ENCODE results near the gene ENPP4.
"Not testable (repeated sequence)": the region's sequence is repeated elsewhere in the genome, so short reads cannot be mapped to it uniquely, and the experiment has no call there.

ENPP4 gene

DNA sequence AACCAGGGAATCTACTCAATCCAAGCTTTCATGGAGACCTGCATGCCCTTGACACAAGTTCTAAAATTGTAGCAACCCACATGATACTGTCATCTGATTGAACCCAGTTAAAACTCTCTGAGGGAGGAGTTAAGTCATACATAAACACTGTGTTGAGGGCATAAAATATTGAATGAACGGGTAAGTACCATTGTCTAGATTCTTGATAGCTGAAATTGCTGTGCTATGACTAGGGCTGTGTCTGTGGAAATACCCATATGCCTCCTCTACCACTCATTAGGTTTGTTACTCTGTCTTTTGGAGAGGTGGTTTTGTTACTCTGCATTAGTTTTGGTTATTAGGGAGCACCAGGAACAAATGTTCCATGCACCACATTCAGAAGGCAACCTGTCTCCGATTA, 7.6 kb downstream of the ENPP4 start:
- TF ChIP-seq, protein P1, sequence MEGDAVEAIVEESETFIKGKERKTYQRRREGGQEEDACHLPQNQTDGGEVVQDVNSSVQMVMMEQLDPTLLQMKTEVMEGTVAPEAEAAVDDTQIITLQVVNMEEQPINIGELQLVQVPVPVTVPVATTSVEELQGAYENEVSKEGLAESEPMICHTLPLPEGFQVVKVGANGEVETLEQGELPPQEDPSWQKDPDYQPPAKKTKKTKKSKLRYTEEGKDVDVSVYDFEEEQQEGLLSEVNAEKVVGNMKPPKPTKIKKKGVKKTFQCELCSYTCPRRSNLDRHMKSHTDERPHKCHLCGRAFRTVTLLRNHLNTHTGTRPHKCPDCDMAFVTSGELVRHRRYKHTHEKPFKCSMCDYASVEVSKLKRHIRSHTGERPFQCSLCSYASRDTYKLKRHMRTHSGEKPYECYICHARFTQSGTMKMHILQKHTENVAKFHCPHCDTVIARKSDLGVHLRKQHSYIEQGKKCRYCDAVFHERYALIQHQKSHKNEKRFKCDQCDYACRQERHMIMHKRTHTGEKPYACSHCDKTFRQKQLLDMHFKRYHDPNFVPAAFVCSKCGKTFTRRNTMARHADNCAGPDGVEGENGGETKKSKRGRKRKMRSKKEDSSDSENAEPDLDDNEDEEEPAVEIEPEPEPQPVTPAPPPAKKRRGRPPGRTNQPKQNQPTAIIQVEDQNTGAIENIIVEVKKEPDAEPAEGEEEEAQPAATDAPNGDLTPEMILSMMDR (IDR thresholded peaks at IDR 0.05; ENCODE audit: low read depth, low read length, missing control alignments): no peak
- H3K4me3 ChIP-seq (ENCODE audit: low read depth, low read length): no peak overlapping the region
- in situ Hi-C loops (cut with HindIII; ENCODE audit: low sequenced_read_pairs): no loop called here
- no peak for DNase-seq (ENCODE audit: low read depth)

DNA sequence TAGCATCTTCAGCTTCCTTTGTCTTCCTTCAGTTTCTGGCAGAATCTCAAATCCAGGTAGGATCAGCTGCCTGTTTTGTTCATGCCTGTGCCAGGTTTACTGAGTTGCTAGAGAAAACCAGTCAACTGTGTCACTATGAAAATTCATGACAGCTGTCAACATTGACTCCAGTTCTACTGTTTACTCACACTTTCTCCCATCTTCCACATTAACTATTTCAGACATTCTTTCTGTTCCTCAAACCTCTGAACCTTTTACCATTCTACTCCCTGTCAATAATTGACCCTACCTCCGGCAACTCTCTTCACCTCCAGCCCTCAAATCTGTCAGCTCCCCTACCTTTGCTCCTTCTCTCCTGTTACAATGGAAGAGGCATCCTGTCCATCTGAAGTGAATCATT, 8.5 kb downstream of the ENPP4 start:
- no peak for DNase-seq (ENCODE audit: low read depth)
- TF ChIP-seq, protein P1 (IDR thresholded peaks at IDR 0.05; ENCODE audit: low read depth, low read length, missing control alignments): no peak
- H3K4me3 ChIP-seq (ENCODE audit: low read depth, low read length): no peak overlapping the region
- in situ Hi-C loops (cut with HindIII; ENCODE audit: low sequenced_read_pairs): no loop called here

DNA sequence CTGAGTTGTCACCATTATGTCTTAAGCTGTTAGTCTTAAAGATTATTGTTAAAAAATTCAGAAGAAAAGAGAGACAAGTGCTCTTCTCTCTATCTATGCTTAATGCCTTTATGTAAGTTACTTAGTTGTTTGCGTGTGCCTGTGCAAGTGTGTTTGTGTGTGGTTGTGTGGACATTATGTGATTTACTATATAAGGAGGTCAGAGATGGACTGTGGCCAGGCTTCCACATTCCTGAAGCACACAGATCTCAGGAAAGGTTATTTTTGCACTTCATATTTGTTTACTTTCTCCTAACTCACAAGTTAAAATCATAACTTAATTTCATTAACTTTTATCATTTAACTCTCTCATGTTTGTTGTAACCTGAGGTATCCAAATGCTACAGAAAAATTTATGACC, 14.5 kb downstream of the ENPP4 start:
- TF ChIP-seq, protein P1 (IDR thresholded peaks at IDR 0.05; ENCODE audit: low read depth, low read length, missing control alignments): no peak
- in situ Hi-C loops (cut with HindIII; ENCODE audit: low sequenced_read_pairs): no loop called here
- no peak overlapping the region for H3K4me3 ChIP-seq (ENCODE audit: low read depth, low read length)

DNA sequence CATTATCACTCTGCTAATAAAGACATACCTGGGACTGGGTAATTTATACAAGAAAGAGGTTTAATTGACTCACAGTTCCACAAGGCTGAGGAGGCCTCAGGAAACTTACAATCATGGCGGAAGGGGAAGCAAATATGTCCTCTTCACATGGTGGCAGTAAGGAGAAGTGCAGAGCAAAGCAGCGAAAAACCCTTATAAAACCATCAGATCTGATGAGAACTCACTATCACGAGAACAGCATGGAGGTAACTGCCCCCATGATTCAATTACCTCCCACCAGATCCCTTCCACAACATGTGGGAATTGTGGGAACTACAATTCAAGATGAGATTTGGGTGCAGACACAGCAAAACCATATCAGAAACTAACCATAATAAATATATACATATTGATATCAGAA, 19.3 kb downstream of the ENPP4 start:
- DNase-seq (ENCODE audit: low read depth); in situ Hi-C loops (cut with HindIII; ENCODE audit: low sequenced_read_pairs); H3K4me3 ChIP-seq (ENCODE audit: low read depth, low read length): not testable (repeated sequence)

More for the DNA sequence above, 14.5 kb downstream of the ENPP4 start:
- no peak for DNase-seq (ENCODE audit: low read depth)

DNA sequence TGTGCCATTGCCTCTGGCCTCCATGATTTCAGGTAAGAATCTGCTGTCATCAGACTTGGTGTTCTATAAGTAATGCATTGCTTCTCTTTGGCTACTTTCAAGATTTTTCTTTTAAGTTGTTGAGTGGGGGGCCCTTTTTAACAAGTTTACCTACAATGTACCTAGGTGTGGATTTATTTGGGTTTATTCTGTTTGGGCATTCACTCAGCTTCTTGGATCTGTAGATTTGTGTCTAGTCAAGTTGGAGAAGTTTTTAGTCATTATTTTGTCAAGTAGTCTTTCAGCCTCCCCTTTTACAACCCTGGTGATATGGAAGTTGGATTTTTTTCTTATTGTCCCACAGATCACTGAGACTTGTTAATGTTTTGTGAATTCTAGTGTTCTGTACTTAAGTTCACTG, 26.9 kb downstream of the ENPP4 start:
- in situ Hi-C loops (cut with HindIII; ENCODE audit: low sequenced_read_pairs): no loop called here
- no peak for DNase-seq (ENCODE audit: low read depth)
- H3K4me3 ChIP-seq (ENCODE audit: low read depth, low read length): no peak overlapping the region
- TF ChIP-seq, protein P1 (IDR thresholded peaks at IDR 0.05; ENCODE audit: low read depth, low read length, missing control alignments): no peak

DNA sequence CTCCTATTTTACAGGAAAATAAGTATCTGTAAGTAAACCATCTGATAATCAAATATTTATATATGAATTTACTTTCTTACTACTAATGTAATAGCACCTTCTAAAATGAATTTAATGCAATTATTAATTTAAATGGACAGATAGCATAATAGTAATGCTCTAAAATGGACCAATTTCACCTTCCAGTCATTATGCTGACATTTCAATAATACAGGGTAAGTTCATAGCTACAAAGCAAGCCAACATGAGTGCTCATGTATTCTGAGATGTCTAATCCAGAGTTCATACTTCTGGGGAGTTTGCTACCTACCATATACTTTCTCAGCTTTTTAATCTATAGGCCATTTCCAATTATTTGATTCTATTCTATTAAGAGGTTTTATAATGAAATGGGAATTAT, 29.4 kb downstream of the ENPP4 start:
- in situ Hi-C loops (cut with HindIII; ENCODE audit: low sequenced_read_pairs): no loop called here
- DNase-seq (ENCODE audit: low read depth): no peak
- TF ChIP-seq, protein P1 (IDR thresholded peaks at IDR 0.05; ENCODE audit: low read depth, low read length, missing control alignments): no peak
- no peak overlapping the region for H3K4me3 ChIP-seq (ENCODE audit: low read depth, low read length)

DNA sequence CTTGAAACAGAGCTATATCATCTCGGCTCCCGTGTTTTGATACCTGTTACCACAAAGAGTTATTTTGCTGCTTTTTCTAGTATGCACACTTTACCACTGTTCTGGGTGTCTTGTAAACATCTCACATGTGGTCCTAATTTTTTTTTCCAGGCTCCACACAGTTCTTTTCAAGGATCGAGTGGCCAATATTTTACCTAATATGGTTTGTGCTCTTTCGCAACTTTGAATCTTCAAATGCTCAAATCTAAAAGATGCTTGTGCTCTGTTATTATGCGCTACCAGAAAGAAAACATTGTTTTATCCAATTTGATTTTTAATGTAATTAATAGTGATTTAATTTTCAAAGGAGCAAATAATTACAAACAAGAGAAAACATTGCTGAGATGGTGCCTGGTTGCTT, 30.3 kb downstream of the ENPP4 start:
- H3K4me3 ChIP-seq (ENCODE audit: low read depth, low read length): no peak overlapping the region
- TF ChIP-seq, protein P1 (IDR thresholded peaks at IDR 0.05; ENCODE audit: low read depth, low read length, missing control alignments): no peak
- in situ Hi-C loops (cut with HindIII; ENCODE audit: low sequenced_read_pairs): no loop called here
- DNase-seq (ENCODE audit: low read depth): no peak

All from astrocyte of the cerebellum (primary cell).